GM12865 (cell line): ENCODE measurements around the gene BARD1.

ENCODE experiments used
- DNase-seq: peaks from one replicate; pipeline ENCODE4 v3.0.0; 2010; ENCODE audit warnings: low read depth
- H3K4me3 ChIP-seq: 2 replicates; pipeline ENCODE4 v1.5.1; 2011; ENCODE audit warnings: mild to moderate bottlenecking, low read depth, low read length, control low read depth
- TF ChIP-seq, protein P1 (sequence below): IDR thresholded peaks from 2 replicates; pipeline ENCODE4 v1.5.1; 2011; ENCODE audit warnings: low read length, control low read depth, low read depth, inconsistent platforms; ENCODE audit not compliant: insufficient read depth; ENCODE audit errors: missing control alignments

BARD1 gene

DNA sequence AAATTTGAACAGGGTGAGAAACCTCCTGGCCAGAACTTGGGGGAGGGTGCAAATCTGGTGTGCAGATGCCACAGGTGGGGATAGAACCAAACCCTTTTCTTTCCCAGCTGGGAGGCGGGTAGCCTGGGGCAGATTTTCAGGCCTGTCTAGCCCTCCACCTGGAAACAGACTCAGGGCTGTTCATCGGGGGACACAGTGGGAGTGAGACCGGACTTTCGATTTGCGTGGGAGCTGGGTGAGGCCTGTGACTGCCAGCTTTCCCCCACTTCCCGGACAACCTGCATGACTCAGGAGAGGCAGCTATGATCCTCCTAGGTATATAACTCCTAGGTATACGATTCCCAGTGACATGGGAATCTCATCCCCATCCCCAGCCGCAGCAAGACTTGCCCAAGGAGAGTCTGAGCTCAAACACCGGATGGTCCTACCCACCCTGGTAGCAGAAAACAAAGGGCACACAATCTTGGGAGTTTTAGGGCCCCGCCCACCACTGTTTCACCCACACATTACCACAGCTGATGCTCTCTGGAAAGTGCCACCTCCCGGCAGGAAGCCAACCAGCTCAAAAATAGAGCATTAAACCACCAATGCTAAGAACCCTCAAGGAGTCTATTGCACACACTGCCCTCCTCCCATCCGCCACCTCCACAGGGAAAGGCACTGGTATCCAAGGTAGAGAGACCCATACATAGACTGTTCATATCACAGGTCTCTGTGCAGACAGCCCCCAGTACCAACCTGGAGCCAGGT is 92.5 kb downstream of the BARD1 start:
- TF ChIP-seq, protein P1, sequence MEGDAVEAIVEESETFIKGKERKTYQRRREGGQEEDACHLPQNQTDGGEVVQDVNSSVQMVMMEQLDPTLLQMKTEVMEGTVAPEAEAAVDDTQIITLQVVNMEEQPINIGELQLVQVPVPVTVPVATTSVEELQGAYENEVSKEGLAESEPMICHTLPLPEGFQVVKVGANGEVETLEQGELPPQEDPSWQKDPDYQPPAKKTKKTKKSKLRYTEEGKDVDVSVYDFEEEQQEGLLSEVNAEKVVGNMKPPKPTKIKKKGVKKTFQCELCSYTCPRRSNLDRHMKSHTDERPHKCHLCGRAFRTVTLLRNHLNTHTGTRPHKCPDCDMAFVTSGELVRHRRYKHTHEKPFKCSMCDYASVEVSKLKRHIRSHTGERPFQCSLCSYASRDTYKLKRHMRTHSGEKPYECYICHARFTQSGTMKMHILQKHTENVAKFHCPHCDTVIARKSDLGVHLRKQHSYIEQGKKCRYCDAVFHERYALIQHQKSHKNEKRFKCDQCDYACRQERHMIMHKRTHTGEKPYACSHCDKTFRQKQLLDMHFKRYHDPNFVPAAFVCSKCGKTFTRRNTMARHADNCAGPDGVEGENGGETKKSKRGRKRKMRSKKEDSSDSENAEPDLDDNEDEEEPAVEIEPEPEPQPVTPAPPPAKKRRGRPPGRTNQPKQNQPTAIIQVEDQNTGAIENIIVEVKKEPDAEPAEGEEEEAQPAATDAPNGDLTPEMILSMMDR = no peak
- DNase-seq = no peak
- H3K4me3 ChIP-seq = no peak overlapping the region

DNA sequence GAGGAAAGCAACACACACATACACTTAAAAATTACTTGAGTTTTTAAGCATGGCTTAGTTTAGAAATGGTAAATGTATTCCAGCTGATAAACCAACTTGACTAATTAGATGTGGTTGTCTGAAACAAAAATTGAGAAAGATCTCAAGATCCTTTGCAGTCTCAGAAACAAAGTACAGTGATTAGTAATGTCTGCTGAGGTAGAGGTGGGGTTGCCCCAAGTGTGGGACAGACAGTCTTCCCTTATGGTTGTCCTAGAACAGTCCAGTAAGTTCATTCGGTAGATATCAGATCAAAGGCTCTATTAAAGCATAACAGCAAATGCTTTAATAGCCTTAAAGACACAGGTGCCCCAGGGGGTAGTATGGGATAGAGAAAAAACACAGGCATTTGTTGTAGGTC is 94.5 kb downstream of the BARD1 start:
- H3K4me3 ChIP-seq = no peak overlapping the region
- DNase-seq = no peak
- TF ChIP-seq, protein P1 = no peak

DNA sequence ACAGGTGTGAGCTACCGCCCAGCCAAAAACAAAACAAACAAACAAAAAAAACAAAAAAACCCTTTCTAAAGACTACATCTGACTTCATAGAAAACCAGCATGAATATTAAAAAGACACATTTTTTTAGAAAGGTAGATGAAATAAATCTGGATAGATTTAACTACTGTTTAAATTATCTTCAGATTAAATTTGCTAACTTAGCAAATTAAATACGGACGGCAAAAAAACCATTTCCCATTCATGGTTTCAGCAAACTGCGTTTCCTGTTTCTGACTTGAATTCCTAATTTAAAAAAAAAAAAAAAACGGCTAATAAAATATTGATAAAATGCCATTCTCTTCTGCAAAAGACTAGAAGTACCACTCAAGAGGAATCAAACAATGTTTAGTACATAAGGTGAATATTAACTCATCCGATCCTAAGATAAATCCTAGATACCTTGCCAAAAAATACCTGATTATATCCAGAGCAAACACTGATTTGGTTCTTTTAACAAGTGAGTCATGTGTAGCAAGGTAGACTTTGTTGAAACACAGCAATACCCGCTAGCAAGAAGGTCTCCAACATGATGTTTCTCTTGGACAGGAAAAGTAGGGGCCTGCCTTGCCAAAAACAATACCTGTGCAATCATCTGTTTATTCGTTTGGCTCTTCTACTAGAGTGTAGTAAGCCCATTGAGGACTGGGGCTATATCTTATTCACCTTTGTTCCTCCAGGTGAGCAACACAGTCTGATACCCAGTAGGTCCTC is 96.2 kb downstream of the BARD1 start:
- DNase-seq = no peak
- TF ChIP-seq, protein P1 = no peak
- H3K4me3 ChIP-seq = no peak overlapping the region

DNA sequence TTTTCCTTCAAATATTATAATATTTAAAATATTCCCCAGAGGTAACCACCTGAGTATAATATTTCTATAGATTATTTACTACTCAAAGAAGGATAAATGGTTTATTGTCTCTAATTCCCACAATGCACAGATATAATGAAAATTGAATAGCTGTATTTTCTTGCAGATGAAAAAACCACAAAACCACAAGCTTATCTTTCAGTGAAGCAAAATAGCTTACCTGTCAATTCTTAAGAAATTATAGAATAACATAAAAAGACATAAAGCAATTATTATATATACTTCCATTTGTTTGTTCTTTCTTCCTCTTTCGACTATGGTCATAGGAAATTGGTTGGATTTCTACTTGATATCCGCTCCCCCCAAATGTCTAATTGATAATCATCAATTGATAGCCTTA is 98.8 kb downstream of the BARD1 start:
- TF ChIP-seq, protein P1 = no peak
- no peak overlapping the region for H3K4me3 ChIP-seq
- no peak for DNase-seq

DNA sequence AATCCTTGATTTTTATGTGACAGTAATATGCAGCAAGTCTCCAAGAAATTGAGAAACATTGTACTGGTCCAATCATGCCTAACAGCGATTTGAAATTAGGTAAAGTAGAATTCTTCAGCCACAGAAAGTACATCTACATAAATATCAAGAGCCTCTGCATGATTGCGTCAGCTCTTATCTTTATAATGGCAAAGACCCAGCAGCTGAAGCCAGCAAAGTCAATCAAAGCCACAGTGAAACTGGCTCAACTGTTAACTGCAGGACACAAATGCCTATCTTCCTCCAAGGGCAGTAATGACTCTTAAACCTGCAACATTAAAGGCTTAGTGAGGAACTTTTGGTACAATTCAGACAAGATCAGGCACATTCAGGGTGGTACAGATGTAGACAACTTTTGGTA is 102.5 kb downstream of the BARD1 start:
- no peak for DNase-seq
- TF ChIP-seq, protein P1 = no peak
- H3K4me3 ChIP-seq = no peak overlapping the region

DNA sequence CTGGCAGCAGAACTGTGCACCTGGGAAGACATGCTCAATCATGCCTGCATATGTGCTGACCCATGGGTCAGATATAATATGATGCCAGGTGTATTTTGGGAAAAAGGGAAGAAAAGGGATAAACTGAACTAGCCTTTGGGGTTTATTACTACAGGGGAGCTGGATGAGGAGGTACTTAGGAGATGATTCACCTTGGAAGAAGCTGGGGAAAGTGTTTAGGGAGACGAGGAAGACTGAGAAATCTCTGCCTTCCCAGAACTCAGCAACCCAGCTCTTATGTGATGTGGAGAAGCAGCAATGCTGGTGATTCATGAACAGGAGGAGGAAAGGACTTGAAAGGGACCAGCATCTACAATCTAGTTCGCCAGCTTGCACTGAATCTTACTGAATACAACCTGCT is 110.2 kb downstream of the BARD1 start:
- no peak overlapping the region for H3K4me3 ChIP-seq
- TF ChIP-seq, protein P1 = no peak
- DNase-seq = no peak

DNA sequence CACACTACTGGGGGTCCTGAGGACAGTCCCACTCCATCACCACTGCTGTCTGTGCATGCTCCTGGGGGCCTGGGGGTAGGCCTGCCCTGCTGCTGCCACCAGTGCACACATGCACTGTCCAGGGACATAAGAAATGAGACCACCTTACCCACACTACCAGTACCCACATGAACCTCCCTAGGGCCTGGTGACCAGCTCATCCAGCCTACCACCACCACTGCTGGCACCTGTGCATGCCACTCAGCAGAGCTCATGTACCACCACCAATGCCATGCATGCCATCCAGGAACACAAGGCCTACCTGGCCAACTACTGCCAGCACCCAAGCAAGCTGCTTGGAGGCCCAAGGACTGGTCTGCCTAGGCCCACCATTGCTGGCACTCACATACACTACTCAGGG is 112.8 kb downstream of the BARD1 start:
- H3K4me3 ChIP-seq = no peak overlapping the region
- TF ChIP-seq, protein P1 = no peak
- no peak for DNase-seq
